NCI-H2196 (cell line): ENCODE measurements around the gene TTC34.

ENCODE experiments used
- DNase-seq: peaks from one replicate; lab custom pipeline; 2025; ENCODE audit not compliant: unreplicated experiment; lab: John Stamatoyannopoulos, UW

TTC34 gene

GRCh38 chr1:2607641-2608091 is 193.8 kb downstream of the TTC34 start:
- no peak for DNase-seq

GRCh38 chr1:2606881-2607621 is 194.4 kb downstream of the TTC34 start:
- no peak for DNase-seq

GRCh38 chr1:2606396-2606880 is 195.1 kb downstream of the TTC34 start:
- DNase-seq, result no peak

- DNase-seq, result no peak
Observed at GRCh38 chr1:2605509-2606395, 195.7 kb downstream of the TTC34 start.

- no peak for DNase-seq
Observed at GRCh38 chr1:2604844-2605508, 196.5 kb downstream of the TTC34 start.

GRCh38 chr1:2604156-2604843 is 197.2 kb downstream of the TTC34 start:
- DNase-seq, result no peak

- DNase-seq, result no peak
Observed at GRCh38 chr1:2603521-2604155, 197.9 kb downstream of the TTC34 start.

GRCh38 chr1:2602866-2603520 is 198.5 kb downstream of the TTC34 start:
- DNase-seq, result no peak

GRCh38 chr1:2602311-2602835 is 199.1 kb downstream of the TTC34 start:
- no peak for DNase-seq

GRCh38 chr1:2601721-2602303 is 199.7 kb downstream of the TTC34 start:
- DNase-seq, result no peak

- no peak for DNase-seq
Observed at GRCh38 chr1:2598329-2598931, 203.1 kb downstream of the TTC34 start.

GRCh38 chr1:2597441-2598328 is 203.8 kb downstream of the TTC34 start:
- no peak for DNase-seq

GRCh38 chr1:2596530-2597333 is 204.8 kb downstream of the TTC34 start:
- no peak for DNase-seq

- DNase-seq, result no peak
Observed at GRCh38 chr1:2595812-2596529, 205.5 kb downstream of the TTC34 start.

- no peak for DNase-seq
Observed at GRCh38 chr1:2595261-2595811, 206.2 kb downstream of the TTC34 start.

GRCh38 chr1:2594641-2595131 is 206.8 kb downstream of the TTC34 start:
- DNase-seq, result no peak
